ENCODE measurements around the gene PCDHA3.
"Not testable (repeated sequence)": the region's sequence is repeated elsewhere in the genome, so short reads cannot be mapped to it uniquely, and the experiment has no call there.

PCDHA3 gene

DNA sequence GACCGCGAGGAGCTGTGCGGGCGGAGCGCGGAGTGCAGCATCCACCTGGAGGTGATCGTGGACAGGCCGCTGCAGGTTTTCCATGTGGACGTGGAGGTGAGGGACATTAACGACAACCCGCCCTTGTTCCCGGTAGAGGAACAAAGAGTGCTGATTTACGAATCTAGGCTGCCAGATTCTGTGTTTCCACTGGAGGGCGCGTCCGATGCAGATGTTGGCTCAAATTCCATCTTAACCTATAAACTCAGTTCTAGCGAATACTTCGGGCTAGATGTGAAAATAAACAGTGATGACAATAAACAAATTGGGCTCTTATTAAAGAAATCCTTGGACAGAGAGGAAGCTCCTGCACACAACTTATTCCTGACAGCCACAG, 27.5 kb downstream of the PCDHA3 start:
- H3K4me2 ChIP-seq: no peak overlapping the region
- TF ChIP-seq, protein P1, sequence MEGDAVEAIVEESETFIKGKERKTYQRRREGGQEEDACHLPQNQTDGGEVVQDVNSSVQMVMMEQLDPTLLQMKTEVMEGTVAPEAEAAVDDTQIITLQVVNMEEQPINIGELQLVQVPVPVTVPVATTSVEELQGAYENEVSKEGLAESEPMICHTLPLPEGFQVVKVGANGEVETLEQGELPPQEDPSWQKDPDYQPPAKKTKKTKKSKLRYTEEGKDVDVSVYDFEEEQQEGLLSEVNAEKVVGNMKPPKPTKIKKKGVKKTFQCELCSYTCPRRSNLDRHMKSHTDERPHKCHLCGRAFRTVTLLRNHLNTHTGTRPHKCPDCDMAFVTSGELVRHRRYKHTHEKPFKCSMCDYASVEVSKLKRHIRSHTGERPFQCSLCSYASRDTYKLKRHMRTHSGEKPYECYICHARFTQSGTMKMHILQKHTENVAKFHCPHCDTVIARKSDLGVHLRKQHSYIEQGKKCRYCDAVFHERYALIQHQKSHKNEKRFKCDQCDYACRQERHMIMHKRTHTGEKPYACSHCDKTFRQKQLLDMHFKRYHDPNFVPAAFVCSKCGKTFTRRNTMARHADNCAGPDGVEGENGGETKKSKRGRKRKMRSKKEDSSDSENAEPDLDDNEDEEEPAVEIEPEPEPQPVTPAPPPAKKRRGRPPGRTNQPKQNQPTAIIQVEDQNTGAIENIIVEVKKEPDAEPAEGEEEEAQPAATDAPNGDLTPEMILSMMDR (conservative IDR thresholded peaks at IDR 0.05; ENCODE audit: low read depth, low read length): no peak
- H4K20me1 ChIP-seq (ENCODE audit: insufficient read depth): no peaks in the 10 kb centered on the region
- no peaks in the 10 kb centered on the region for H3K27me3 ChIP-seq (ENCODE audit: insufficient read depth, low read depth)
- H3K9ac ChIP-seq: no peak overlapping the region
- no peak overlapping the region for H3K27ac ChIP-seq
- no peaks in the 10 kb centered on the region for H3K36me3 ChIP-seq (ENCODE audit: insufficient read depth)
- no peaks in the 10 kb centered on the region for H3K79me2 ChIP-seq (ENCODE audit: insufficient read depth, low read depth)
- H3K4me1 ChIP-seq (ENCODE audit: low read depth, poor library complexity, severe bottlenecking): no peaks in the 10 kb centered on the region
- no peak overlapping the region for H3K4me3 ChIP-seq (IDR thresholded peaks at IDR 0.05; ENCODE audit: insufficient read depth, low read depth, low read length)
- no peak overlapping the region for H2AFZ ChIP-seq (ENCODE audit: low read depth)

DNA sequence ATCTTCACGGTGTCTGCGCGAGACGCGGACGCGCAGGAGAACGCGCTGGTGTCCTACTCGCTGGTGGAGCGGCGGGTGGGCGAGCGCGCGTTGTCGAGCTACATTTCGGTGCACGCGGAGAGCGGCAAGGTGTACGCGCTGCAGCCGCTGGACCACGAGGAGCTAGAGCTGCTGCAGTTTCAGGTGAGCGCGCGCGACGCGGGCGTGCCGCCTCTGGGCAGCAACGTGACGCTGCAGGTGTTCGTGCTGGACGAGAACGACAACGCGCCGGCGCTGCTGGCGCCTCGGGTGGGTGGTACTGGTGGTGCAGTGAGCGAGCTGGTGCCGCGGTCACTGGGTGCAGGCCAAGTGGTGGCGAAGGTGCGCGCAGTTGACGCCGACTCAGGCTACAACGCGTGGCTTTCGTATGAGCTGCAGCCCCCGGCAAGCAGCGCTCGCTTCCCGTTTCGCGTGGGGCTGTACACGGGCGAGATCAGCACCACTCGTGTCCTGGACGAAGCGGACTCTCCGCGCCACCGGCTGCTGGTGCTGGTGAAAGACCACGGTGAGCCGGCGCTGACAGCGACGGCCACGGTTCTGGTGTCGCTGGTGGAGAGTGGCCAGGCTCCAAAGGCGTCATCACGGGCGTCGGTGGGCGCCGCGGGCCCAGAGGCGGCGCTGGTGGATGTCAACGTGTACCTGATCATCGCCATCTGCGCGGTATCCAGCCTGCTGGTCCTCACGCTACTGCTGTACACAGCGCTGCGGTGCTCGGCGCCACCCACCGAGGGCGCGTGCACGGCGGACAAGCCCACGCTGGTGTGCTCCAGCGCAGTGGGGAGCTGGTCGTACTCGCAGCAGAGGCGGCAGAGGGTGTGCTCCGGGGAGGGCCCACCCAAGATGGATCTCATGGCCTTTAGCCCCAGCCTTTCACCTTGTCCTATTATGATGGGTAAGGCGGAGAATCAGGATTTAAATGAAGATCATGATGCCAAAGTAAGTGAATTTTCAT, 28.9 kb downstream of the PCDHA3 start:
- H2AFZ ChIP-seq (ENCODE audit: low read depth); H3K27ac ChIP-seq; H3K4me3 ChIP-seq (IDR thresholded peaks at IDR 0.05; ENCODE audit: insufficient read depth, low read depth, low read length); H3K79me2 ChIP-seq (ENCODE audit: insufficient read depth, low read depth); H3K27me3 ChIP-seq (ENCODE audit: insufficient read depth, low read depth); H4K20me1 ChIP-seq (ENCODE audit: insufficient read depth); H3K36me3 ChIP-seq (ENCODE audit: insufficient read depth); H3K9ac ChIP-seq; H3K4me1 ChIP-seq (ENCODE audit: low read depth, poor library complexity, severe bottlenecking); H3K4me2 ChIP-seq: not testable (repeated sequence)

DNA sequence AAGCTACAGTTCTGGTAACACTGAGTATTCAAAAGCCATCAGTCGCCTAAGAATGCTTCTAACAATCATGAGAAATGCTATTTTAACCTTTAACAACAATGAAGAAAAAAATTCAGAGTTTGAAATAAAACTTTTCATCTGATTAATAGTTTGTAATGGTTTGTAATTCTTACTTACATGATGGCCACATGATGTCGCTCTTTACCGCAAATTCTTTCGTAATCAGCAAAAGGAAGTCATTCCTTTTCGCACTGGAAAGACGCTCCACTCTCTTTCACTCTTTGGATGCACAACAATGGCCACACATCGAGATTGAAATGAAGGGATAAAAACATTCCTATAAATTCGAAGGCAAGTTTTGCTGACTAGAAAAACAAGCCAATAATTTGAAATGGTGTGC, 33.1 kb downstream of the PCDHA3 start, which contains the start of gene PCDHA7:
PCDHA7 (plus strand) TSS at position 277 of the 400 bp plus-strand sequence; CDS start at position 392, 115 bp downstream.
- no peaks in the 10 kb centered on the region for H3K79me2 ChIP-seq (ENCODE audit: insufficient read depth, low read depth)
- TF ChIP-seq, protein P1 (conservative IDR thresholded peaks at IDR 0.05; ENCODE audit: low read depth, low read length): no peak
- H3K27ac ChIP-seq: no peak within 1 kb of the TSS
- no peaks in the 10 kb centered on the region for H3K4me1 ChIP-seq (ENCODE audit: low read depth, poor library complexity, severe bottlenecking)
- H3K4me3 ChIP-seq (IDR thresholded peaks at IDR 0.05; ENCODE audit: insufficient read depth, low read depth, low read length): no peak within 1 kb of the TSS
- no peak within 1 kb of the TSS for H2AFZ ChIP-seq (ENCODE audit: low read depth)
- no peak within 1 kb of the TSS for H3K9ac ChIP-seq
- no peaks in the 10 kb centered on the region for H3K27me3 ChIP-seq (ENCODE audit: insufficient read depth, low read depth)
- no peak within 1 kb of the TSS for H3K4me2 ChIP-seq
- H4K20me1 ChIP-seq (ENCODE audit: insufficient read depth): no peaks in the 10 kb centered on the region
- H3K36me3 ChIP-seq (ENCODE audit: insufficient read depth): no peaks in the 10 kb centered on the region

DNA sequence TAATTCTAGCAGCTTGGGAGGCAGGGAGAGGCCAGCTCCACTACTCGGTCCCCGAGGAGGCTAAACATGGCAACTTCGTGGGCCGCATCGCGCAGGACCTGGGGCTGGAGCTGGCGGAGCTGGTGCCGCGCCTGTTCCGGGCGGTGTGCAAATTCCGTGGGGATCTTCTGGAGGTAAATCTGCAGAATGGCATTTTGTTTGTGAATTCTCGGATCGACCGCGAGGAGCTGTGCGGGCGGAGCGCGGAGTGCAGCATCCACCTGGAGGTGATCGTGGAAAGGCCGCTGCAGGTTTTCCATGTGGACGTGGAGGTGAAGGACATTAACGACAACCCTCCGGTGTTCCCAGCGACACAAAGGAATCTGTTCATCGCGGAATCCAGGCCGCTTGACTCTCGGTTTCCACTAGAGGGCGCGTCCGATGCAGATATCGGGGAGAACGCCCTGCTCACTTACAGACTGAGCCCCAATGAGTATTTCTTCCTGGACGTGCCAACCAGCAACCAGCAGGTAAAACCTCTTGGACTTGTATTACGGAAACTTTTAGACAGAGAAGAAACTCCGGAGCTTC, 33.7 kb downstream of the PCDHA3 start:
- H3K27ac ChIP-seq; H3K4me2 ChIP-seq; H3K4me3 ChIP-seq (IDR thresholded peaks at IDR 0.05; ENCODE audit: insufficient read depth, low read depth, low read length); H4K20me1 ChIP-seq (ENCODE audit: insufficient read depth); H3K4me1 ChIP-seq (ENCODE audit: low read depth, poor library complexity, severe bottlenecking); H3K79me2 ChIP-seq (ENCODE audit: insufficient read depth, low read depth); H3K36me3 ChIP-seq (ENCODE audit: insufficient read depth); H2AFZ ChIP-seq (ENCODE audit: low read depth); H3K9ac ChIP-seq; H3K27me3 ChIP-seq (ENCODE audit: insufficient read depth, low read depth): not testable (repeated sequence)

DNA sequence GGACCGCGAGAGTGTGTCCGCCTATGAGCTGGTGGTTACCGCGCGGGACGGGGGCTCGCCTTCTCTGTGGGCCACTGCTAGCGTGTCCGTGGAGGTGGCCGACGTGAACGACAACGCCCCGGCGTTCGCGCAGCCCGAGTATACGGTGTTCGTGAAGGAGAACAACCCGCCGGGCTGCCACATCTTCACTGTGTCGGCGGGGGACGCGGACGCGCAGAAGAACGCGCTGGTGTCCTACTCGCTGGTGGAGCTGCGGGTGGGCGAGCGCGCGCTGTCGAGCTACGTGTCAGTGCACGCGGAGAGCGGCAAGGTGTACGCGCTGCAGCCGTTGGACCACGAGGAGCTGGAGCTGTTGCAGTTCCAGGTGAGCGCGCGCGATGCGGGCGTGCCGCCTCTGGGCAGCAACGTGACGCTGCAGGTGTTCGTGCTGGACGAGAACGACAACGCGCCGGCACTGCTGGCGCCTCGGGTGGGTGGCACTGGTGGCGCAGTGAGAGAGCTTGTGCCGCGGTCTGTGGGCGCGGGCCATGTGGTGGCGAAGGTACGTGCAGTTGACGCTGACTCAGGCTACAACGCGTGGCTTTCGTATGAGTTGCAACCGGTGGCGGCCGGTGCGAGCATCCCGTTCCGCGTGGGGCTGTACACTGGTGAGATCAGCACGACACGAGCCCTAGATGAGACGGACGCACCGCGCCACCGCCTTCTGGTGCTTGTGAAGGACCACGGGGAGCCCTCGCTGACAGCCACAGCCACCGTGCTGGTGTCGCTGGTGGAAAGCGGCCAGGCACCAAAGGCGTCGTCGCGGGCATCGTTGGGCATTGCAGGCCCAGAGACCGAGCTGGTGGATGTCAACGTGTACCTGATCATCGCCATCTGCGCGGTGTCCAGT, 35.0 kb downstream of the PCDHA3 start:
- no peak overlapping the region for H3K4me3 ChIP-seq (IDR thresholded peaks at IDR 0.05; ENCODE audit: insufficient read depth, low read depth, low read length)
- no peak overlapping the region for H3K27ac ChIP-seq
- no peaks in the 10 kb centered on the region for H4K20me1 ChIP-seq (ENCODE audit: insufficient read depth)
- H3K27me3 ChIP-seq (ENCODE audit: insufficient read depth, low read depth): no peaks in the 10 kb centered on the region
- H2AFZ ChIP-seq (ENCODE audit: low read depth): no peak overlapping the region
- no peak overlapping the region for H3K4me2 ChIP-seq
- no peaks in the 10 kb centered on the region for H3K36me3 ChIP-seq (ENCODE audit: insufficient read depth)
- no peaks in the 10 kb centered on the region for H3K79me2 ChIP-seq (ENCODE audit: insufficient read depth, low read depth)
- no peaks in the 10 kb centered on the region for H3K4me1 ChIP-seq (ENCODE audit: low read depth, poor library complexity, severe bottlenecking)
- TF ChIP-seq, protein P1 (conservative IDR thresholded peaks at IDR 0.05; ENCODE audit: low read depth, low read length): no peak
- H3K9ac ChIP-seq: no peak overlapping the region

Measured in KMS-11 (cell line).